HS-27A (cell line): ENCODE data around the gene ARHGAP26.
A peak's percentile ranks its signal among the peaks of the same experiment; 100 is the strongest.

Source experiments
- DNase-seq: peaks from one replicate; pipeline ENCODE4 v3.0.0-alpha.2; 2012; ENCODE audit warnings: low read depth, missing footprints

The ARHGAP26 gene

DNA sequence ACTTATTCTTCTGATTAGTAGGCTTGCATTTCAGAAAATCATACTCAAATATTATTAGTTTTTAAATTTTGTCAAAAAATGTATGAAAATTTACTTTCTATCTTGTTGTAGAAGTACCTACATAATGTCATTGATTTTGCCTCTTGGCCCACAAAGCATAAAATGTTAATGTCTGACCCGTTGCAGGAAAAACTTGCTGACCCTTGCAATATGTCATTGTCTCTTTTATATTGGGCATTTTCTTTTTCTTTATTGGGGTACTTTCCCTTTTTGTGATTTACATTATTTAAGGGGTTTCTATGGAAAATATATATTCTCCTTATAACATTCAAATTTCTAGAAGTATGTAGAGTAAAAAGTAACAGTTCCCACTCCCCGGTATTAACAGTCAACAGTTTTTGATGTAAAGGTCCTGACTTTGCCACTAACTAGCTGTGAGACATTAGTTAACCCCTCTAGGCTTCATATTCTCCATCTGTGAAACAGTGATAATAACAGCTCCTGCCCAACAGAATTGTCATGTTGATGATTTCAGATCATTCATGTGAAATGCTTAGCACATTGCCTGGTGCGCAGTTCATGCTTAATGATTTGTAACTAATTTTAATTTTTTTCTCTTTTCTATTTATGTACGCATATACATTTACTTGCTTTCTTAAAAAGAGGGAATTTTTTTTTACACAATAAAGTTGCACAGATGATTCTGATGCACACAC, 243.2 kb downstream of the ARHGAP26 start:
- no peak for DNase-seq

GRCh38 chr5:143014017-143014651, 244.0 kb downstream of the ARHGAP26 start:
- DNase-seq: no peak

DNA sequence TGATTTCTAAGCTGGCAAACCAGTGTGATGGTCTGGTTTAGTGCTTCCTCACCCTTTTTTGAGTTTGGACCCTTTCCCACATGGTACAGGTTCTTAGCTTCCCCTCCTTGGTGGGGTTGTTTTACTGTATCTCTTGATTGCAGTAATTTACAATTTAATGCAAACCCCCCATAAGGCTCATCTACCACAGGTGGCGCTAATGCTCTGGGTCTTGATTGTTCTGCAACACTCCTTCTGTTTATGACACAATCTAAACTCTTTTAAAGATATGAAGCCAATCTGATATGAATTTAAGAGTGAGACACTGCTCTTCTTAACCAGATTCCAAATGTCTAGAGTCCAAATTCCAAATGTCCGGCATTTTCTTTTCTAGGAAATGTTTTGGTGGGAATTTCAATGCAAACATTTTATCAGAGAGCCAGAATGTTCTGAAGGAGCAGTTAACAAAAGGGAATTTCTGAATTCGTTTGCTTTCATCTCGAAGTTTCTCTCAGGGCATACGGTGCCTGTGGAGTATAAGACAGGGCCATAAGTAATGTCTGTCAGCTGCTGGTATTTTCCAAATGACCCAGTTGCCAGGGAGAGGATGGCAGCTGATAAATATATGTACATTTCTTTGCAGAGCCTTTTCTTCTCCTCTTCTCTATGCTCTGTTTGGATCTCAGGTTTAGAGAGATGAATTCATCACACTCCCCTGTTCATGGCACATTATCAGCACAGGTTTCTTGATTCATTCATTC, 246.8 kb downstream of the ARHGAP26 start:
- no peak for DNase-seq

GRCh38 chr5:143017541-143017940, 247.4 kb downstream of the ARHGAP26 start:
- no peak for DNase-seq

DNA sequence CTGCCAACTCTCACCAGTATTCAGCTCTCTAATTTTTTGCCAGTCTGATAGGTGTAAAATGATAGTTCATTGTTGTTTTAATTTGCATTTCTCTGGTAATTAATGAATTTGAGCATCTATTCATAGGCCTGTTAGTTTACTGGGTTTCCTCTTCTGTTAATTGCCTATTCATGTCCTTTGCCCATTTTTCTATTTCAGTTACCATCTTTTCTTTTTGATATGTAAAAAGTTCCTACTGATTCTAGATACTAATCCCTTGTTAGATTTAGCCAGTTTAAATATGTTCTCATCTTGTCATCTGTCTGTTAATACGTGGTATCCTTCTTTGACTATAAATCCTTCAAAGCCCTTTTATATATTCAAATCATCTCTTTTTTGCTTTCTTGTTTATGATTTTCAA, 247.8 kb downstream of the ARHGAP26 start:
- no peak for DNase-seq

DNA sequence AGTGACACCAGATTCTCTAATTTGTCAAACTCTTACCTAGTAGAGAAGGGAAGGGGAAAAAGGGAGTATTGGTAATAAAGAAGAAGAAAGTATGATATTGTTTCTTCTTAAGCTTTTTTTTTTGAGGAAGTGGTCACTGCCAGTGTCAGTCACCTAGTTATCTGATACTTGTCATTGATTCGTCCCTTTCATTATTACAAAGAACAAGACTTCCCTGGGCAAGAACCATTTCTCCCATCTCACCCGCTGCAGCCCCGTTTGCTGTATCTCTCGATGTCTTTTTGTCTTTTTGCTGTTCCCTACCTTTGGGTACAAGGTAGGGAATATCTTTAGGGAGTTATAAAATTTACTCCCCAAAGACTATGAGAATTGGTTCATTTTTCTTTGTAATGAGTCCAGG, 249.0 kb downstream of the ARHGAP26 start:
- DNase-seq: no peak

- DNase-seq: no peak
These were observed 249.7 kb downstream of the ARHGAP26 start for GRCh38 chr5:143019614-143020515.

GRCh38 chr5:143021595-143021994, 251.4 kb downstream of the ARHGAP26 start:
- DNase-seq: no peak

GRCh38 chr5:143023411-143024096, 253.4 kb downstream of the ARHGAP26 start:
- no peak for DNase-seq

DNA sequence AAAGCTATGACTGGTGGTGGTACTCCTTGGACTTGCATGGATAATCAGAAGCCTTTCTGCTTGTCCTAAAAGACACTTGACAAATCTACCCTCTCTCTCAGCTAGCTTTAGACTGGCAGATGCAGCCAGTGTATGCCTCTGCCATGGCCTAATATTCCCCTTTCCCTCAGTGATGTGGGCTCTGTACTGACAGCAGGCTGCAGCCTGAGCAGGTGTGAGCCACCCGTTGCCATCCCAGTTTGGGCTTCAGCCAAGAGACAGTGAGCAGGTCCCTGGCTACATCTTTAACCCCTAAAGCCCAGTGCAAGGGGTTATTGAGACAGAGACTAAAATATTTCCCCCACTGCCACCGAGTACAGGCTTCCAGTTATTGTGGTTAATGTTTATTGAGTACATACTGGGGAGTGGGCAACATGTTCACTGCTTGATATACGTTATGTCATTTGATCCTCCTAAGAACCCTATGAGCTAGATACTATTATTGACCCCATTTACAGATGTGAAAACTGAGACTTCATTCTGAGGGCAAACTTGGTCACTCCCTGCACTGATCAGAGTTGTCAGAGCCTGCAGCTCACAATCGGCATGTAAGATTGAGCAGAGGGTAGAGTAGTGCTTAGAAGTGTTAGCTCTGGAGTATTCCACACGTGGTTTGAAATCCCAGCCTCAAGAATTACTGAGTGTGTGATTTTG, 254.2 kb downstream of the ARHGAP26 start:
- DNase-seq: no peak

- no peak for DNase-seq
These were observed 255.2 kb downstream of the ARHGAP26 start for GRCh38 chr5:143025376-143025775.

GRCh38 chr5:143025971-143026370, 255.8 kb downstream of the ARHGAP26 start:
- DNase-seq: no peak

- no peak for DNase-seq
These were observed 256.2 kb downstream of the ARHGAP26 start for GRCh38 chr5:143026380-143026779.

DNA sequence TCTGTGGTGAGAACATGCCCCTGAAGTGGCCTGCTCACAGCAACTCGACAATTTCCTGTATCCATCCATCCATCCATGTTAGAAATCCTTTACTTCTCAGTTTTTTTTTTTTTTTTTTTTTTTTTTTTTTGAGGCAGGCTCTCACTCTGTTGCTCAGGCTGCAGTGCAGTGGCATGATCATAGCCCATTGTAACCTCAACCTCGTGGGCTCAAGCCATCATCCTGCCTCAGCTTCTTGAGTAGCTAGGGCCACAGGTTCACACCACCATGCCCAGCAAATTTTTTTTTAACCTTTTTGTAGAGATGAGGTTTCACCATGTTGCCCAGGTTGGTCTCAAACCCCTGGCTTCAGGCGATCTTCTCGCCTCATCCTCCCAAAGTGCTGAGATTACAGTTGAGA, 259.1 kb downstream of the ARHGAP26 start:
- DNase-seq: no peak

GRCh38 chr5:143030349-143030748, 260.2 kb downstream of the ARHGAP26 start:
- no peak for DNase-seq

GRCh38 chr5:143031781-143032580, 261.8 kb downstream of the ARHGAP26 start:
- no peak for DNase-seq

GRCh38 chr5:143032581-143032836, 262.3 kb downstream of the ARHGAP26 start:
- DNase-seq: no peak

DNA sequence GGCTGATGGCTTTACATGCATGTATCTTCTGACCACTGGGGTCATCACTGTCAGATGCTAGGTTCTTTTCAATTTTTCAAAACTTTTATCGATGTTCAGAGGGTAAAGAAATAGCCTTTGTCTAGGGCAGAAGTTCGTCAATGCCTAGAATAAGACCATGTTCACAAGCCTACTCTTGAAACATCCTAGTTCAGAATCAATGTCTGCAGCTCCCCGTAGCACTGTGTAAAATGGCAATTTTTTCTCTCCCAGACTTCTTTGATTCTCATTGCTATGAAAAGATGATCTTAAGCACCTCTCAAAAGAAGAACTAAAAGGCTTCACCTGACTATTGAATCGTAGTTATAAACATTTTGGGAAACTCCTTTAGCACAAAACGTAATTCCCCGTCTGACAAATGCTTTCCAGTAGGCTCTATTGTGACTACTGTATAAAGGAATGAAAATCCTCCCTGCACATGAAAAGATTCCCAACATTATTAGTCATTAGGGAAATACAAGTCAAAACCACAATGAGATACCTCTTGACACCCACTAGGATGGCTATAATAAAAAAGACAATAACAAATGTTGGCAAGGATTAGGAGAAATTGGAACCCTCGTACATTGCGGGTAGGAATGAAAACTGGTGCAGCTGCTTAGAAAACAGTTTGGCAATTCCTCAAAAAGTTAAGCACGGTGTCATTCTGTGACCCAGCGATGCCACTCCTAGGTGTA, 263.5 kb downstream of the ARHGAP26 start:
- peak; percentile 71 for DNase-seq

DNA sequence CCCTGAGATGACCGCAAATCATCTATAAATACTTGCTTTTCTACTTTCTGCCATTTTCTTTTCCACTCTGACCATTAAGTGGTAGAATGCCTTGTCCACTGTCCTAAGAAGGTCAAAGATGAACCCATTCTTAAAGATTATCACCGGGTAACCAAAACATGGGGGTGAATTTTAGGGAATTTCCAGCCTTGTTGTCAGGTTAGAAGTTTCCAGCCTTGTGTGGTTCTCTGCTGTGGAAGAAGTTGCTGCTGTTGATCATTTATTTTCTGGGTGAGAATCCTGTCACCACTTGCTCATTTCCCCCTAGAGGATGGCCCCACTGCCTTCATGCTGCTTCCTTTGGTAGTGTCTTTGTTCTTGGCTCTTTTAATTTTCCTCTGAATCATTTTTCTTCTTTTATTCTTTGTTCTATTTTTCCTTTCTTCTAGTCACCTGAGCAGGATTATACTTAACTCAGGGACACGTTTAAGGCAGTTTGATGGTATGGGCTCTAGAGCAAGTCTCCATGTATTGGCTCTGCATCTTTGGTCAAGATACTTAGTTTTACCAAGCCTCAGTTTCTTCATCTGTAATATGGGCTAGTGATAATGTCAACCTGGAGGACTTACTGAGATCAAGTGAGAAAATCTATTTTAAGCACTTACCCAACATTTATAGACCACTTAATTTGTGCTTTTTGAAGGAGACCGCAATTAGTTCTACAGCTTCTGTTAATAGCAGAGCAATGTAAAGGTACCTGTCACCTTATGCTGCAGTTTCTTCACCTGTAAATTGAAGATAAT, 266.2 kb downstream of the ARHGAP26 start:
- DNase-seq: no peak
